ENCODE results near the gene PXYLP1. TPM values are rescaled to one million over a fixed set of nuclear protein-coding genes. Genes with fewer than 3 reads are reported as not detected.

Gene PXYLP1
- total and polyA plus RNA-seq, 9 of the 15 experiments (the other 6 are each of a cell fraction or from before 2014, with no cell fraction given), result 0.80 to 2.9 (median 1.3) TPM

GRCh38 chr3:141331377-141332318, 100.0 kb downstream of the PXYLP1 start (continued):
- TF ChIP-seq ATF6 (CRISPR knock-in tag; IDR thresholded peaks at IDR 0.05) (no peak; the same call in 1 of the 2 replicates), PTTG1 (tag; IDR thresholded peaks at IDR 0.05; ENCODE audit: low read depth) (no peak), PCBP2 (IDR thresholded peaks at IDR 0.05; ENCODE audit: low read depth, low read length, poor library complexity, severe bottlenecking) (no peak), CTBP1 (IDR thresholded peaks at IDR 0.05; ENCODE audit: borderline replicate concordance) (peak; percentile 70), HNRNPK (IDR thresholded peaks at IDR 0.05; ENCODE audit: low read depth, low read length, poor library complexity, severe bottlenecking) (no peak), XRCC3 (IDR thresholded peaks at IDR 0.05) (no peak), SNAPC5 (CRISPR knock-in tag; IDR thresholded peaks at IDR 0.05) (no peak), NFATC3 (IDR thresholded peaks at IDR 0.05) (peak; percentile 86), MAZ (CRISPR knock-in tag; conservative IDR thresholded peaks at IDR 0.05 in 1 of 2, IDR thresholded peaks at IDR 0.05 in 1 of 2) (peak; percentile 25 to 63; a peak in 3 of 4 replicates), SIN3A (IDR thresholded peaks at IDR 0.05; ENCODE audit: borderline replicate concordance in 2 of 2, control insufficient read depth in 1 of 2, low read depth in 2 of 2, low read length in 2 of 2) (no peak), YY1 (IDR thresholded peaks at IDR 0.05; ENCODE audit: borderline replicate concordance in 1 of 3, control insufficient read depth in 1 of 3, extremely low read depth in 1 of 3, insufficient read depth in 3 of 3, insufficient read length in 1 of 3, insufficient replicate concordance in 2 of 3, low read depth in 1 of 3, low read length in 2 of 3) (no peak), SIX5 (IDR thresholded peaks at IDR 0.05; ENCODE audit: borderline replicate concordance in 1 of 2, insufficient read depth in 1 of 2, low read depth in 1 of 2, low read length in 2 of 2) (no peak), RNF2 (IDR thresholded peaks at IDR 0.05) (peak; percentile 56; the same call in 1 of the 2 replicates), ZNF717 (CRISPR knock-in tag; IDR thresholded peaks at IDR 0.05) (no peak), DPF2 (IDR thresholded peaks at IDR 0.05) (peak; percentile 91), ZFP30 (CRISPR knock-in tag; IDR thresholded peaks at IDR 0.05; ENCODE audit: borderline replicate concordance) (no peak), MTA2 (IDR thresholded peaks at IDR 0.05; ENCODE audit: low read depth) (peak; percentile 45), TRIM24 (IDR thresholded peaks at IDR 0.05) (peak; percentile 6 to 64; a peak in 2 of 4 replicates), HDAC8 (tag; IDR thresholded peaks at IDR 0.05) (no peak), CREB1 (IDR thresholded peaks at IDR 0.05) (peak; percentile 49; the same call in 1 of the 2 replicates), CREB1 (CRISPR knock-in tag; IDR thresholded peaks at IDR 0.05) (peak; percentile 48; the same call in 1 of the 2 replicates), ZZZ3 (IDR thresholded peaks at IDR 0.05) (no peak), HMBOX1 (IDR thresholded peaks at IDR 0.05) (peak; percentile 17; the same call in 1 of the 2 replicates), L3MBTL2 (IDR thresholded peaks at IDR 0.05) (peak; percentile 65)

Measured in K562 (cell line).